GM20000 (cell line): ENCODE measurements around the gene SLIT3.

Source experiments
- DNase-seq: peaks from one replicate; pipeline ENCODE4 v3.0.0; 2012; ENCODE audit warnings: low spot score
- TF ChIP-seq, protein P1 (sequence below): IDR thresholded peaks from 2 replicates; pipeline ENCODE4 v1.5.1; 2012; ENCODE audit warnings: mild to moderate bottlenecking, control low read depth; ENCODE audit errors: extremely low read depth, missing control alignments

Gene SLIT3

DNA sequence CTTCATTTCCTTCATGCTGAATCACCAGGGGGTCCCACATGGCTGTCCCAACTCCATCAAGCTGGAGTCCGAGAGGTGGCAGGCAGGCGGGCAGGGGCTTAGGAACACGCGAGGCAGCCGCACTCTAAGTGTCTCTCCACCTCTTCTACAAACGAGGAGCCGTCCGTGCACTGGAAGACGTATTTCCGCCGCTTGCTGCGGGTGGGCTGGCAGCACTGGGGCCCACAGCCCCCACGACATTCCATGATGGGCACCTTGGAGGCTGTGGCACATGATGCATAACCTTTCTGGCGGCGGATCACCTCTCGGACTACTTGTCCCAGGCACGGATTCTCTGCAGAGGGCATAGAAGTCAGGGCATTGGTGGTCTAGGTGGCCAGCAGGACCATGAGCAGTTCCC lies 634.6 kb downstream of the SLIT3 start:
- no peak for DNase-seq
- TF ChIP-seq, protein P1, sequence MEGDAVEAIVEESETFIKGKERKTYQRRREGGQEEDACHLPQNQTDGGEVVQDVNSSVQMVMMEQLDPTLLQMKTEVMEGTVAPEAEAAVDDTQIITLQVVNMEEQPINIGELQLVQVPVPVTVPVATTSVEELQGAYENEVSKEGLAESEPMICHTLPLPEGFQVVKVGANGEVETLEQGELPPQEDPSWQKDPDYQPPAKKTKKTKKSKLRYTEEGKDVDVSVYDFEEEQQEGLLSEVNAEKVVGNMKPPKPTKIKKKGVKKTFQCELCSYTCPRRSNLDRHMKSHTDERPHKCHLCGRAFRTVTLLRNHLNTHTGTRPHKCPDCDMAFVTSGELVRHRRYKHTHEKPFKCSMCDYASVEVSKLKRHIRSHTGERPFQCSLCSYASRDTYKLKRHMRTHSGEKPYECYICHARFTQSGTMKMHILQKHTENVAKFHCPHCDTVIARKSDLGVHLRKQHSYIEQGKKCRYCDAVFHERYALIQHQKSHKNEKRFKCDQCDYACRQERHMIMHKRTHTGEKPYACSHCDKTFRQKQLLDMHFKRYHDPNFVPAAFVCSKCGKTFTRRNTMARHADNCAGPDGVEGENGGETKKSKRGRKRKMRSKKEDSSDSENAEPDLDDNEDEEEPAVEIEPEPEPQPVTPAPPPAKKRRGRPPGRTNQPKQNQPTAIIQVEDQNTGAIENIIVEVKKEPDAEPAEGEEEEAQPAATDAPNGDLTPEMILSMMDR = no peak

DNA sequence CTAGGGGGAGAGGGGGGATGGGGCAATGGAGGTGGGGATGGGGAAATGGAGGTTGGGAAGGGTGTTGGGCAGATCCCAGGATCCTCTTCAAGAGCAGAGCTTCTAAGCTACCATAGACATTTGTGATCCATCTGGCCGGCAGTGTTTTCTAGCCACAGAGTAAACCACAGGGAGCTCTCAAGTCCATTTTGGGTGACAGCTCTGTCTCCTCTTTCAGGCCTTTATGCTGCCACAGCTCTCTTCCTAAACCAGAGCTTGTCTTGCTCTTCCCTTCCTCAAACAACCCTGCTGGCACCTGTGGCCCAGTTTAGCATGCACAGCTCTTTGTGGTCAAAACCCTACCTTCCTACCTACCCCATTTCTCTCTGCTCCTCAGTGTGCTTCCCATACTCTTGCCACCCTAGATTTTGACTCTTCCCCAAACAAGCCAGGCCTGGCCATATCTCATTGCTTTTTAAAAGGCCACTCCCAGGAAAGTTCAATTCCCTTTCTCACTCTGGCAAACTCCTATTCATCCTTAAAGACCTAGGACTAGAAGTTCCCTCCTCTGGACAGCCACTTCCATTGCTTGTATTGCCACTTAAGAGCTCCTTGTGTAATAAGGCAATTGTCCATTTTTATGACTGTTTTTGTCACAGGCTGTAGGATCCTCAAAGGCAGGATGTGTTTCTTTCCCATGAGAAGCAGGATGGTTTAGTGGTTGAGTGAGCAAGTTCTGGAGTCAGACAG lies 637.5 kb downstream of the SLIT3 start:
- no peak for DNase-seq
- TF ChIP-seq, protein P1 = no peak

DNA sequence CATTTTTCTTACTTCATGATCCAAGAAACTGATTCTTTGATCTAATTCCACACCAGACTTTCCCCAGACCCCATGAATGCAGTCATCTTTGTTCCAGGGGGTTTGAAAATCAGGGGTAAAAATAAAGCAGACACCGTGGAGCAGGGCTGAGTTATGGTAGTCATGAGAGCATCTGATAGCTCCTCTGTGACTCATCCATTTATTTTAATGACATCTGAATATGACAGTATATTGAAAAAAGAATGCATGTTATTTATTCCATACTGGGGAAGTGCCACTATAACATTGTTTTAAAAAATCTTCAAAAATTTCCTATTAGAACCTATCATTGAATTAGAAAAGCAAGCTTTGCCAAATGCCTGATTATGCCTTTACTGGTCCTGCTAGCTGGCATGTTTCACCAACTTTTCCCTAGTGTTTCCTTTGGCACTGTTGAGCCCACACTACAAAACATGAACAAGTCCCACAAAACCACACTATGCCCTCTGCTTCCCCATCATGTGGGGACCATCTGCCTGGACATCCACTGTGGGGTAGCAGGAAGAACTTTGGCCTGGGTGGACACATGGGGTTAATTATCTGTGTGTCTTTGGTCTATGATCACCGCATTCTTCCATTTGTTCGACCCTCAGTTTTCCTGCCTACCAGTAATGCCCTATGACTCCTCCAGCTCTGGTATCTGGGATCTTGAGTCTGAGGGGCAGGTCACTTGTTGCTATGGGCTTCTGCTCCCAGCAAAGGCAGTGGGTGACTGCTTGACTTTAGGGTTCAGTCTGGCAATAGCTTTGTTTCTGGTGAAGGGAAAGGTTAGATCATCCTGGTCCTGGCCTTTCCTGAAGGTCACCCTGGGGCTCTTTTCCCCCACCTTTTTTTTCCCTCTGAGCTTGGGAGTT lies 639.1 kb downstream of the SLIT3 start:
- DNase-seq = no peak
- TF ChIP-seq, protein P1 = no peak

DNA sequence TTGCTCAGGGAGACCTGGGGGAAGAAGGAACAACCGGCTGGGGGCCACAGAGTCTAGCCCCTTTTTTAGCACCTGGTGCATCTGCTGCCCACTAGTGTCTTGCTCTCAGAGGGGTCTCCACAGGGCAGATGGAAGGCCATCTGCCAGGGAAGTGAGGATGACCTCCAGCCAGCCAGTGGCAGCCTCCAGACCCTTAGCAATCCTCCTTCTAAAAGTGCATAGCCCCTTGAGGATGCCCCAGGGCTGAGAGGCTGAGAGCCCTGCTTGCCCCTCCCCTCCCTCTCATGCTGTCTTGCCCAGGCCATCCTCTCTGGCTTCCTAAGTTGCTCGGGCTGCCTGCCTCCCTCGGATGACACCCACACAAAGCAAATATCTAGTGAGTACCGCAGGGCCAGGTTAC lies 640.2 kb downstream of the SLIT3 start:
- TF ChIP-seq, protein P1 = no peak

DNA sequence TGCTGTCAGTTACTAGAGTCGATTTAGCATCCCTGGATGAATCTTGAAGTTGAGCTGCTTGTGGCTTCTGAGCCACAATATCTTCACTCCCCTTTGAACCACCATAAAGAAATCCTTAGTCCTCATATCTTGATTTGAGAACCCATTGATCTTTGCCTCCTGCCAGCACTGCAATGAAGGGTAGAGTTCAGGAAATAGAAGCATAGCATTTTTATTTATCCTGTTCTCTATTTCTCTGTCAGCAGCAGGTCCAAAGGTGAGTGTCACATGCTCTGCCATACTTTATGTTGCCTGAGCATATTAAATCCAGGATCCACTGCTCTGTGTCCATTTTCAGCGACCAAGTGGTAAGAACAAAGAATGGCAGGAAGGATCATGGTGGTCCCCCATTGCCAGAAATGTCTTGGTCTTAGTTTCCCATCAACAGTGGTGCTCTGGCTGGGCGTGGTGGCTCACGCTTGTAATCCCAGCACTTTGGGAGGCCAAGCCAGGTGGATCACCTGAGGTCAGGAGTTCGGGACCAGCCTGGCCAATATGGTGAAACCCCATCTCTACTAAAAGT lies 641.6 kb downstream of the SLIT3 start:
- DNase-seq = no peak
- TF ChIP-seq, protein P1 = no peak

More for the DNA sequence above, 640.2 kb downstream of the SLIT3 start:
- DNase-seq = no peak

DNA sequence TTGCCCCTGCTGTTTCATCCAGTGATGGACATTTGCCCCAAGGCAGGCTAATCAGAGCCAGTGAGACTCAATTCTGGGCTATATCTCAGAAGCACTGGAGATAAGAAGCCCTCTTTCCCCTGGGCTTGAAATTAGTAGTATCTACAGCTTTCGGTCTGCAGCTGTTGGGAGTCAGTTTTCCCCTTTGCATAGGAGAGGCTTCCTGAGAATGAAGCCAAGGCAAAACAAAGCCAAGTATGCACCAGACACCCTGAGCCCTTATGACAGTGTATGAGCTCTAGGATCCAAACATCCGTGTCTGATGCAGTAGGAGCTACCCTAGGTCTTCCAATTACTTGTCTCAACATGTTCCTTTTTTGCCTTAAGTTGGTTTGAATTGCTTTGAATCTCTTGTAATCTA lies 642.5 kb downstream of the SLIT3 start:
- no peak for DNase-seq
- TF ChIP-seq, protein P1 = no peak

DNA sequence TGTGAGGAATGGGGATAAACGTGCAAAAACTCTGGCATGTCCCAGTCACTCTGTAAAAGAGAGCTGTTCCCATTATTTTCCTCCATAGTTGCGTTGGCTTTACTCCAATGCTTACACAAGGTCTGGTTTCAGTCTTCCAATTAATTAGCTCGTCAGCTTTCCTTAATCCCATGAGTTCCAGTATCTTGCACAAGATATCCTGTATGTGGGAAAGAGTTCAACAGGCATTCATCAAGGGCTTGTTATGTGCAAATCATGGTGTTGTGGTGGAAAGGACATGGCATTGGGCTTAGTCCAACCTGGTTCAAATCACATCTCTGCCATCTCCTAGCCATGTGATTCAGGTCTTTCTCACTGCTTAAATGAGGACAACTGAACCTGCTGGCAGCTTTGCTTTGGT lies 644.3 kb downstream of the SLIT3 start:
- TF ChIP-seq, protein P1 = no peak
- DNase-seq = no peak
